NT2/D1 (cell line): Measurements from ENCODE around the gene HSH2D.

Experiments used
- SUZ12 ChIP-seq: IDR thresholded peaks from 2 replicates; pipeline ENCODE4 v1.6.1; 2011; ENCODE audit not compliant: insufficient read length, insufficient read depth; ENCODE audit errors: extremely low read depth
- ZNF274 ChIP-seq: IDR thresholded peaks from 2 replicates; pipeline ENCODE4 v1.6.1; 2011; ENCODE audit warnings: mild to moderate bottlenecking, low read depth, low read length

DNA sequence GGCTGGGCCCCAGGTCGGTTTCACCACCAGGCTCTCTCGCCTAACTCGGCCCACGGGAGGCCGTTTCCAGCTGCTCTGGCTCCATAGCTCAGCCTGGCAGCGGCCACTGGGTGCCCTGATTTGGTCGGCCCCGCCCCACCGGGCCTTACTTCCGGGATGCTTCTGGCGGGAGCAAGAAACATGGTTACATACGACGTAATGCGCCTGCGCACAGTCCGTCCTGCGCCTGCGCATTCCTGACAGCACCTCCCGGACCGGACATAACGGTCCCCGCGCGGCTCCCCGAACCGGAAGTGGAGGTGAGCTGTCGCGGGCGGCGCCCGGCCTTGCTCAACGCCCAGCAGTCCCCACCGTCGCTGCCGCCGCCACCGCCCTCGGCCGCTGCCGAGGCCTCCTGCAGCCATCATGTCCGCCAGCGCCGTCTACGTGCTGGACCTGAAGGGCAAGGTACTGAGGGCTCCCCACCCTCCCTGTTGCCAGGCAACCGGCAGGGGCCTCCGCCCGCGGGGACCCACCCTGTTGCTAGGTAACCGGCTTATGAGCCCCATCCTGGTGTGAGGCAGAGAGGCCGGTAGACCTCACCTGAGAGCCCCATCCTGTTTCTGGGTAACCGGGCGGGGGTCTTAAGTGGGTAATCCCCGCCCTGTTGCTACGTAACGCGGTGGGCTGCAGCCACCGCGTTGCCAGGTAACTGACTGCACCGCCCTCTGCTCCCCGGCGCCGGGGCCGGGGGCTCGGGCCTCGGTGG, 54.3 kb downstream of the HSH2D start, which contains the start of gene AP1M1:
- TF ChIP-seq SUZ12 = no peak
- no peak for TF ChIP-seq ZNF274
